ENCODE results near the gene CUEDC1.

- TF ChIP-seq POLR2A (IDR thresholded peaks at IDR 0.05) (no peak), CTCF (IDR thresholded peaks at IDR 0.05) (no peak), POLR2AphosphoS5 (IDR thresholded peaks at IDR 0.05) (no peak)
Observed at GRCh38 chr17:57923182-57923872, 31.9 kb downstream of the CUEDC1 start.

Measured in transverse colon (tissue), 4 donors.